CD14-positive monocyte (primary cell): ENCODE measurements around the gene MRPL43. TPM values are rescaled to one million over a fixed set of nuclear protein-coding genes. Genes with fewer than 3 reads are reported as not detected.

ENCODE experiments used
- DNase-seq, 3 donors: peaks; one replicate each; pipeline ENCODE4 v3.0.0-alpha.2; 2011 to 2022
- H2AFZ ChIP-seq: 2 replicates; pipeline ENCODE4 v1.6.0; 2012; ENCODE audit warnings: mild to moderate bottlenecking, low read depth, low read length, inconsistent platforms; ENCODE audit not compliant: insufficient read depth, poor library complexity, severe bottlenecking
- H3K27ac ChIP-seq, 2 donors: 1 replicate in 1 of 2; 2 replicates in 1 of 2; pipeline ENCODE4 v1.5.1; 2012 to 2013; ENCODE audit warnings: low read length in 2 of 2, control low read depth in 1 of 2, inconsistent platforms in 1 of 2, low read depth in 1 of 2, mild to moderate bottlenecking in 1 of 2
- H3K27me3 ChIP-seq, 2 donors: one replicate each; pipeline versions ENCODE4 v1.6.0 to v1.6.1; 2011 to 2013; ENCODE audit warnings: low read length in 2 of 2; ENCODE audit not compliant: control insufficient read depth in 2 of 2, insufficient read depth in 2 of 2
- H3K36me3 ChIP-seq, 2 donors: replicated peaks in 1 of 2; 1 replicate in 1 of 2; 2 replicates in 1 of 2; pipeline versions ENCODE4 v1.5.1 to v1.6.1; 2012 to 2013; ENCODE audit warnings: low read length in 2 of 2, control low read depth in 1 of 2, inconsistent platforms in 1 of 2, mild to moderate bottlenecking in 1 of 2; ENCODE audit not compliant: insufficient read depth in 2 of 2, control insufficient read depth in 1 of 2
- H3K4me1 ChIP-seq, 2 donors: 1 replicate in 1 of 2; 2 replicates in 1 of 2; pipeline versions ENCODE4 v1.5.1 to v1.6.1; 2012 to 2013; ENCODE audit warnings: low read length in 2 of 2, control low read depth in 1 of 2, inconsistent platforms in 1 of 2, mild to moderate bottlenecking in 1 of 2, moderate library complexity in 1 of 2; ENCODE audit not compliant: insufficient read depth in 2 of 2, control insufficient read depth in 1 of 2
- H3K4me2 ChIP-seq: replicated peaks from 2 replicates; pipeline ENCODE3; 2012; ENCODE audit warnings: low read length, moderate library complexity, mild to moderate bottlenecking; ENCODE audit not compliant: poor library complexity, severe bottlenecking; ENCODE audit errors: extremely low read depth
- H3K4me3 ChIP-seq, 3 experiments: fragments of 200-600 bp in 1 of 3; sonication (generic) in 1 of 3; replicated peaks in 1 of 3; 1 replicate in 2 of 3; 2 replicates in 1 of 3; pipeline ENCODE4 v1.5.1; 2011 to 2013; ENCODE audit warnings: low read length in 3 of 3, mild to moderate bottlenecking in 3 of 3, control low read depth in 2 of 3, low read depth in 2 of 3, inconsistent platforms in 1 of 3, moderate library complexity in 1 of 3
- H3K79me2 ChIP-seq: 2 replicates; pipeline ENCODE4 v1.6.0; 2012; ENCODE audit warnings: mild to moderate bottlenecking, control low read depth, inconsistent platforms, low read length, moderate library complexity; ENCODE audit not compliant: insufficient read depth
- H3K9ac ChIP-seq: 2 replicates; pipeline ENCODE4 v1.6.0; 2017; ENCODE audit warnings: low read length, mild to moderate bottlenecking; ENCODE audit not compliant: insufficient read depth, poor library complexity, severe bottlenecking
- H3K9me3 ChIP-seq, 2 donors: replicated peaks in 1 of 2; 1 replicate in 1 of 2; 2 replicates in 1 of 2; pipeline versions ENCODE4 v1.5.1 to v1.6.1; 2012 to 2013; ENCODE audit warnings: low read length in 2 of 2, control low read depth in 1 of 2; ENCODE audit not compliant: control insufficient read depth in 1 of 2, insufficient read depth in 1 of 2
- H4K20me1 ChIP-seq: 2 replicates; pipeline ENCODE4 v1.6.0; 2012; ENCODE audit warnings: mild to moderate bottlenecking, low read length, control low read depth, moderate library complexity; ENCODE audit not compliant: insufficient read depth
- H3K27ac Mint-ChIP-seq, 7 donors: one replicate each; pipeline ENCODE4 v1.8.0; 2020; ENCODE audit warnings: mild to moderate bottlenecking in 7 of 7, mixed read lengths in 7 of 7, moderate library complexity in 6 of 7, inconsistent platforms in 2 of 7
- H3K27me3 Mint-ChIP-seq, 3 donors: one replicate each; pipeline ENCODE4 v1.8.0; 2021 to 2022; ENCODE audit warnings: low read depth in 3 of 3, mild to moderate bottlenecking in 3 of 3, mixed read lengths in 3 of 3, moderate library complexity in 3 of 3, inconsistent platforms in 1 of 3
- H3K36me3 Mint-ChIP-seq, 2 donors: one replicate each; pipeline ENCODE4 v1.8.0; 2020; ENCODE audit warnings: mixed read lengths in 2 of 2, inconsistent platforms in 1 of 2, mild to moderate bottlenecking in 1 of 2
- H3K4me1 Mint-ChIP-seq: one replicate; pipeline ENCODE4 v1.8.0; 2020; ENCODE audit warnings: mild to moderate bottlenecking, mixed read lengths
- H3K4me3 Mint-ChIP-seq, 2 donors: one replicate each; pipeline ENCODE4 v1.8.0; 2020; ENCODE audit warnings: mild to moderate bottlenecking in 2 of 2, mixed read lengths in 2 of 2, moderate library complexity in 1 of 2
- H3K9me3 Mint-ChIP-seq, 7 donors: one replicate each; pipeline ENCODE4 v1.8.0; 2020 to 2022; ENCODE audit warnings: mixed read lengths in 7 of 7, mild to moderate bottlenecking in 6 of 7, moderate library complexity in 6 of 7, inconsistent platforms in 2 of 7
- WGBS: methylation state at CpG from one replicate; pipeline ENCODE4 v1.1.5; 2013; ENCODE audit warnings: missing lambda C conversion rate; ENCODE audit not compliant: insufficient coverage; 5-methylcytosine and 5-hydroxymethylcytosine counted together
- intact Hi-C, 2 donors: fragments of 100-400 bp; cut with micrococcal nuclease; formaldehyde crosslinking; loops; one replicate each; pipeline versions ENCODE4 v1.15.0 to v1.15.1; 2023
- polyA plus RNA-seq, 3 donors: library from polyadenylated mRNA; depleted of rRNA in 1 of 3; unstranded in 2 of 3; stranded (reverse) in 1 of 3; fragments of 300-500 nt in 2 of 3; fragments of >200 nt in 1 of 3; fragmentation: Illumina TruSeq in 2 of 3; gene quantifications; 1 replicate in 2 of 3; 2 replicates in 1 of 3; pipeline ENCODE4 v1.2.3, GENCODE V29; 2012 to 2021
- TF ChIP-seq, protein P1 (sequence below): fragments of 200-600 bp; IDR thresholded peaks from one replicate; pipeline ENCODE4 v1.8.0; 2022; ENCODE audit warnings: antibody characterized with exemption, mild to moderate bottlenecking

MRPL43 gene
- polyA plus RNA-seq, 3 donors: 69.5 to 123 (median 98.0) TPM

DNA sequence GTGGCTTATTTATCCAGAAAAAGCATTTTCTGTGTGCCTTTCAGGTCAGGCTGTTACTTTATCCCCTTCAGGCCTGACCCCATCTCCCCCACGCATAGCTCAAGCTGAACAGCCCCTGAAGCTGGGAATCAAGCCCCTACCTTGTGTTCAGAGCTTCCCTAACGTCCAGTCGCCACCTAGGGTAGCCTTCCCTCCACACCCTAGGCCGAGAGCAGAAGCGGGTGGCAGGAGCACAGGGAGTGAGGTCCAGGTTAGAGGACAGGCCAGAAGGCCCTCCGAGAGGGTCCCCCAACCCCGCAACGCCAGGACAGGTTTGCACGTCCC is 18.5 kb downstream of the MRPL43 start:
- peaks cover 11 to 13% of the 10 kb centered on the region in 2 donors for H3K4me1 ChIP-seq
- no peak overlapping the region for H3K27ac Mint-ChIP-seq
- peaks cover 21 to 22% of the 10 kb centered on the region in 2 donors for H3K36me3 Mint-ChIP-seq
- H4K20me1 ChIP-seq: no peaks in the 10 kb centered on the region
- no peaks in the 10 kb centered on the region for H3K9me3 ChIP-seq
- peaks cover 0 to 3% (median 0%) of the 10 kb centered on the region in 7 donors for H3K9me3 Mint-ChIP-seq
- H3K27ac ChIP-seq: no peak overlapping the region
- H3K27me3 ChIP-seq: peaks cover 7 to 13% of the 10 kb centered on the region in 2 donors
- intact Hi-C loops: loop anchor here in 1 of 2 donors (5.0 kb wide), 1 partner anchor 43 kb away; no protein-coding TSS in a partner anchor
- peak overlapping the region; percentile 76 for H3K4me2 ChIP-seq
- no peak for DNase-seq
- TF ChIP-seq, protein P1, sequence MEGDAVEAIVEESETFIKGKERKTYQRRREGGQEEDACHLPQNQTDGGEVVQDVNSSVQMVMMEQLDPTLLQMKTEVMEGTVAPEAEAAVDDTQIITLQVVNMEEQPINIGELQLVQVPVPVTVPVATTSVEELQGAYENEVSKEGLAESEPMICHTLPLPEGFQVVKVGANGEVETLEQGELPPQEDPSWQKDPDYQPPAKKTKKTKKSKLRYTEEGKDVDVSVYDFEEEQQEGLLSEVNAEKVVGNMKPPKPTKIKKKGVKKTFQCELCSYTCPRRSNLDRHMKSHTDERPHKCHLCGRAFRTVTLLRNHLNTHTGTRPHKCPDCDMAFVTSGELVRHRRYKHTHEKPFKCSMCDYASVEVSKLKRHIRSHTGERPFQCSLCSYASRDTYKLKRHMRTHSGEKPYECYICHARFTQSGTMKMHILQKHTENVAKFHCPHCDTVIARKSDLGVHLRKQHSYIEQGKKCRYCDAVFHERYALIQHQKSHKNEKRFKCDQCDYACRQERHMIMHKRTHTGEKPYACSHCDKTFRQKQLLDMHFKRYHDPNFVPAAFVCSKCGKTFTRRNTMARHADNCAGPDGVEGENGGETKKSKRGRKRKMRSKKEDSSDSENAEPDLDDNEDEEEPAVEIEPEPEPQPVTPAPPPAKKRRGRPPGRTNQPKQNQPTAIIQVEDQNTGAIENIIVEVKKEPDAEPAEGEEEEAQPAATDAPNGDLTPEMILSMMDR: no peak
- H3K4me1 Mint-ChIP-seq: peaks cover 13% of the 10 kb centered on the region
- WGBS: 48% methylated on average over 2 of the region's 9 CpGs
- peak overlapping the region; percentile 67 for H2AFZ ChIP-seq
- no peaks in the 10 kb centered on the region for H3K79me2 ChIP-seq
- H3K9ac ChIP-seq: peak overlapping the region; percentile 21
- H3K27me3 Mint-ChIP-seq: peaks cover 18 to 26% (median 22%) of the 10 kb centered on the region in 3 donors
- H3K4me3 ChIP-seq: peak overlapping the region in 2 of 3 experiments; percentile 6 to 70
- H3K36me3 ChIP-seq: peaks cover 16 to 32% of the 10 kb centered on the region in 2 donors
- H3K4me3 Mint-ChIP-seq: peak overlapping the region; percentile 71 to 84

DNA sequence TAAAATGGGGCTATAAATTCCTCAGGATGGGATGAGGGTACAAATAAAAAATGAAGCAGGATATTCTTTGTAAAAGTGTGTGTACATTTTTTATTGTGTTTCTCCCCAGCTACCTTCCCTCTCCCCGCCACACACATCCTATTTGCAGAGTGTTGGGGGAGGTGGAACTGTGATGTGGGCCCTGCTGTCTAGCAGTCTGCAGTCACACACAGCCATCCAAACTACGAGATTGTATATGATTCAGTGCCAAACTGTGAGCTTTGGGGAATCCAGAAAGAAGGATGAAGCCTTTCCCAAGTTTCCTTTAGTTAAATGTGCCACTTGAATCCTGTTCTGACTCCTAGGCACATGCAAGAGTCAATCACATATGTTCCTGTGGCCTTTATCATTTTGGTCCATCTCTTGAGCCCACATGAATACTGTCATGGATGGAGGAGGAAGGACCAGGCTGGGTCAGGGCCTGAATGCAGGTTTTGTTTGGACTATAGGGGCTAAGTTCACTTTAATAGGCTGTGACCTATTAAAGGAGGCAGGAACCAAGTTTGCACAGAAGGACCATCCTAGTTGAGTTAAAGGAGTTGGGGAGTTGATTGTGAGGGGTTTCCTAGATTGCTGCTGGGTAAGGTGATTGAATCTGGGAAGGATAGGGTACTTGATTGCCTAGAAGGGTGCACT is 19.1 kb downstream of the MRPL43 start:
- Mint-ChIP-seq H3K4me3 (peak overlapping the region; percentile 51 to 84), H3K36me3 (peaks cover 22 to 23% of the 10 kb centered on the region in 2 donors), H3K9me3 (peaks cover 0 to 3% (median 0%) of the 10 kb centered on the region in 7 donors), H3K27ac (no peak overlapping the region), H3K27me3 (peaks cover 18 to 26% (median 22%) of the 10 kb centered on the region in 3 donors), H3K4me1 (peaks cover 13% of the 10 kb centered on the region)
- Histone ChIP-seq H3K4me1 (peaks cover 11 to 13% of the 10 kb centered on the region in 2 donors), H3K9ac (no peak overlapping the region), H3K27ac (no peak overlapping the region), H3K4me3 (no peak overlapping the region), H3K36me3 (peaks cover 21 to 37% of the 10 kb centered on the region in 2 donors), H3K4me2 (no peak overlapping the region), H2AFZ (no peak overlapping the region), H3K9me3 (no peaks in the 10 kb centered on the region), H3K27me3 (peaks cover 7 to 13% of the 10 kb centered on the region in 2 donors), H3K79me2 (no peaks in the 10 kb centered on the region), H4K20me1 (no peaks in the 10 kb centered on the region)
- TF ChIP-seq, protein P1: no peak
- no CpG with 5 or more reads among the region's 2 CpGs for WGBS
- intact Hi-C loops: loop anchor here in 1 of 2 donors (5.0 kb wide), 1 partner anchor 44 kb away; no protein-coding TSS in a partner anchor
- DNase-seq: no peak
